ENCODE measurements around the gene RTP4.
"Not testable (repeated sequence)": the region's sequence is repeated elsewhere in the genome, so short reads cannot be mapped to it uniquely, and the experiment has no call there.

Gene RTP4

GRCh38 chr3:187375581-187375980, 7.4 kb downstream of the RTP4 start:
- DNase-seq, result no peak

GRCh38 chr3:187377842-187378241, 9.7 kb downstream of the RTP4 start:
- DNase-seq, result no peak

- DNase-seq, result no peak
Measured at GRCh38 chr3:187382609-187383151, 14.5 kb downstream of the RTP4 start.

GRCh38 chr3:187383246-187383645, 15.1 kb downstream of the RTP4 start:
- no peak for DNase-seq

- DNase-seq, result no peak
Measured at GRCh38 chr3:187385296-187385695, 17.1 kb downstream of the RTP4 start.

GRCh38 chr3:187396661-187397060, 28.5 kb downstream of the RTP4 start:
- no peak for DNase-seq

GRCh38 chr3:187398955-187399354, 30.8 kb downstream of the RTP4 start:
- no peak for DNase-seq

GRCh38 chr3:187400756-187401155, 32.6 kb downstream of the RTP4 start:
- no peak for DNase-seq

- no peak for DNase-seq
Measured at GRCh38 chr3:187401856-187402255, 33.7 kb downstream of the RTP4 start.

- no peak for DNase-seq
Measured at GRCh38 chr3:187403768-187404288, 35.6 kb downstream of the RTP4 start.

- DNase-seq, result no peak
Measured at GRCh38 chr3:187406927-187407326, 38.7 kb downstream of the RTP4 start.

GRCh38 chr3:187411991-187412781, 44.0 kb downstream of the RTP4 start:
- not testable (repeated sequence) for DNase-seq
